GM23338 (cell line): Measurements from ENCODE around the gene MYO18B. TPM values are rescaled to one million over a fixed set of nuclear protein-coding genes. Genes with fewer than 3 reads are reported as not detected.

Experiments used
- ATAC-seq: fragments of 200-7000 bp; cut with Tn5 transposase; 3 replicates; pipeline ENCODE4 v1.9.1; 2020
- DNase-seq: peaks from one replicate; pipeline ENCODE4 v3.0.0-alpha.2; 2015; ENCODE audit warnings: low spot score
- H2AFZ ChIP-seq: fragments of 200-600 bp; sonication (generic); 2 replicates; pipeline ENCODE4 v1.8.0; 2016; ENCODE audit warnings: antibody characterized with exemption, mild to moderate bottlenecking, moderate library complexity
- H3F3A ChIP-seq: fragments of 200-600 bp; sonication (generic); replicated peaks from 2 replicates; pipeline ENCODE4 v1.8.0; 2017; ENCODE audit warnings: antibody characterized with exemption, mixed run types, low read depth
- H3K27ac ChIP-seq: fragments of 200-600 bp; sonication (generic); 2 replicates; pipeline ENCODE4 v1.6.1; 2016; ENCODE audit warnings: low read depth
- H3K27me3 ChIP-seq: fragments of 200-600 bp; sonication (generic); 2 replicates; pipeline ENCODE4 v1.8.0; 2016; ENCODE audit warnings: mild to moderate bottlenecking, mixed run types, moderate library complexity; ENCODE audit not compliant: insufficient read depth
- H3K36me3 ChIP-seq: fragments of 200-600 bp; sonication (generic); 2 replicates; pipeline ENCODE4 v1.8.0; 2016; ENCODE audit warnings: mild to moderate bottlenecking; ENCODE audit not compliant: insufficient read depth
- H3K4me1 ChIP-seq: fragments of 200-600 bp; sonication (generic); 2 replicates; pipeline ENCODE4 v1.8.0; 2016; ENCODE audit warnings: mild to moderate bottlenecking, moderate library complexity; ENCODE audit not compliant: insufficient read depth
- H3K4me2 ChIP-seq: fragments of 200-600 bp; sonication (generic); 2 replicates; pipeline ENCODE4 v1.7.1; 2017; ENCODE audit warnings: mixed run types
- H3K4me3 ChIP-seq: fragments of 200-600 bp; sonication (generic); 2 replicates; pipeline ENCODE4 v1.6.1; 2016; ENCODE audit warnings: mixed run types
- H3K79me2 ChIP-seq: fragments of 200-600 bp; sonication (generic); replicated peaks from 2 replicates; pipeline ENCODE4 v1.8.0; 2017; ENCODE audit warnings: mild to moderate bottlenecking; ENCODE audit not compliant: insufficient read depth
- H3K9me2 ChIP-seq: fragments of 200-600 bp; sonication (generic); 2 replicates; pipeline ENCODE4 v1.8.0; 2017; ENCODE audit not compliant: insufficient read depth
- H4K20me1 ChIP-seq: fragments of 200-600 bp; sonication (generic); replicated peaks from 2 replicates; pipeline ENCODE4 v1.8.0; 2017; ENCODE audit warnings: mild to moderate bottlenecking; ENCODE audit not compliant: insufficient read depth
- H3K27ac Mint-ChIP-seq: 2 replicates; pipeline ENCODE4 v1.8.0; 2020; ENCODE audit warnings: inconsistent platforms, mild to moderate bottlenecking, moderate library complexity, mixed read lengths
- H3K27me3 Mint-ChIP-seq: 3 replicates; pipeline ENCODE4 v1.8.0; 2022; ENCODE audit warnings: low read depth, mild to moderate bottlenecking, moderate library complexity, mixed read lengths, inconsistent platforms; ENCODE audit not compliant: insufficient read depth, poor library complexity
- H3K36me3 Mint-ChIP-seq: 3 replicates; pipeline ENCODE4 v1.8.0; 2021; ENCODE audit warnings: low read depth, mild to moderate bottlenecking, inconsistent platforms, moderate library complexity, mixed read lengths
- H3K4me1 Mint-ChIP-seq: 3 replicates; pipeline ENCODE4 v1.8.0; 2020; ENCODE audit warnings: mild to moderate bottlenecking, inconsistent platforms, mixed read lengths
- H3K4me3 Mint-ChIP-seq: 3 replicates; pipeline ENCODE4 v1.8.0; 2021; ENCODE audit warnings: moderate library complexity, mild to moderate bottlenecking, inconsistent platforms, mixed read lengths
- H3K9me3 Mint-ChIP-seq: 3 replicates; pipeline ENCODE4 v1.8.0; 2020; ENCODE audit warnings: moderate library complexity, mild to moderate bottlenecking, inconsistent platforms, mixed read lengths
- CREB1 ChIP-seq: fragments of 250-450 bp; sonication (Bioruptor Pico); IDR thresholded peaks from 2 replicates; pipeline ENCODE4 v1.5.0; 2020; ENCODE audit warnings: low read depth, mild to moderate bottlenecking, moderate library complexity
- JUNB ChIP-seq: IDR thresholded peaks from one replicate; pipeline ENCODE4 v1.6.1; 2016; ENCODE audit warnings: antibody characterized with exemption; ENCODE audit not compliant: unreplicated experiment
- ZNF114 ChIP-seq: fragments of 250-450 bp; sonication (Bioruptor Pico); IDR thresholded peaks from 2 replicates; pipeline ENCODE4 v1.5.0; 2020; ENCODE audit warnings: mild to moderate bottlenecking, moderate library complexity
- polyA plus RNA-seq: library from polyadenylated mRNA; unstranded; fragments of >200 nt; fragmentation: Nextera tagmentation; extraction: Ambion mirVana; gene quantifications from 2 replicates; pipeline ENCODE4 v1.2.1, GENCODE V29; 2016
- total RNA-seq: library from RNA; depleted of rRNA; stranded (reverse); fragments of >200 nt; shearing (Covaris generic); gene quantifications from 2 replicates; pipeline ENCODE4 v1.2.3, GENCODE V29; 2014
- TF ChIP-seq, protein P1 (sequence below): IDR thresholded peaks from 2 replicates; pipeline ENCODE4 v1.6.1; 2016; ENCODE audit warnings: antibody characterized with exemption
- TF ChIP-seq, protein P2 (sequence below): fragments of 250-450 bp; sonication (Bioruptor Pico); IDR thresholded peaks from 2 replicates; pipeline ENCODE4 v1.5.0; 2020; ENCODE audit warnings: mild to moderate bottlenecking, moderate library complexity
- TF ChIP-seq, protein P3 (sequence below), 2 experiments: fragments of 200-600 bp in 1 of 2; sonication (generic) in 1 of 2; conservative IDR thresholded peaks; 2 replicates each; pipeline versions ENCODE4 v1.5.1 to v1.6.1; 2016 to 2017; ENCODE audit warnings: antibody characterized with exemption in 2 of 2, low read depth in 2 of 2, mild to moderate bottlenecking in 2 of 2, moderate library complexity in 1 of 2

MYO18B gene
- total and polyA plus RNA-seq, 2 experiments from 2014 or later: 0.36 to 0.45 TPM

DNA sequence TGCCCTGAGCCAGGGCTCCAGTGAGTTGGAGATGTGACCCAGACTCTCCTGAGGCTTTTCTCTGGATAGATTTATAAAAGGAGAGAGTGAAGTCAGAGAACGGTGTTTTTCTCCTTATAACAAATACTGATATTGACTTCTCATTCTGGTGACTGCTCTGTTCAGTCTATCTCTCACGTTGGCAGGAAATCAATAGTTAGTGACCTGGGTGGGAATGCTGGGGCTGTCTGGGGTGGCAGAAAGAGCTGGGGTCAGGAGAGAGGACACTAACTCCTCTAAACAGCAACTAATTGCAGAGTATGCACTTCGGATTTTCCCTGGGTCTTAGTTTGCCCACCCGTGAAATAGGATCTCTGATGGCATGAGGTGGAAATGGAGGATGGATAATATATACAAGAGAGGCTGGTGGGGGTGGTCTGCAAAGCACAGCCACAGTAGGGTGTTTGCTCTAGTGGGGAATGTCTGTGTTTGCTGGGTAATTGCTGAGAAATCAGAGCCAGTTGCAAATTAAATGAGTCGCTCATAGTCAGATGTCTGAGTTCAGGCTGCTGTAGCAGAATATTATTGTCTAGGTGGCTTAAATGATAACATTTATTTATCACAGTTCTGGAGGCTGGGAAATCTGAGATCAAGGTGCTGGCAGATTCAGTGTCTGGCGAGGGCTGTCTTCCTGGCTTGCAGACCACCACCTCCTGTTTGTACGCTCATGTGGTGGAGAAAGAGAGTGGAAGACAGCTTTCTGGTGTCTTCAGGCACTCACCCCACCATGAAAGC lies 167.8 kb downstream of the MYO18B start:
- Histone ChIP-seq H3K36me3 (no peaks in the 10 kb centered on the region), H3K79me2 (no peaks in the 10 kb centered on the region), H2AFZ (no peak overlapping the region), H3K4me2 (no peak overlapping the region), H3K4me3 (no peak overlapping the region), H3K4me1 (peaks cover 8% of the 10 kb centered on the region; the same call in 1 of the 2 replicates), H3K9me2 (no peaks in the 10 kb centered on the region), H3K27me3 (peaks cover 13% of the 10 kb centered on the region; the same call in 1 of the 2 replicates), H3K27ac (no peak overlapping the region), H4K20me1 (no peaks in the 10 kb centered on the region), H3F3A (no peaks in the 10 kb centered on the region)
- Mint-ChIP-seq H3K27me3 (peaks cover 8% of the 10 kb centered on the region), H3K27ac (no peak overlapping the region), H3K4me3 (no peak overlapping the region), H3K9me3 (peaks cover 9% of the 10 kb centered on the region), H3K4me1 (peaks cover 14% of the 10 kb centered on the region), H3K36me3 (peaks cover 5% of the 10 kb centered on the region; the same call in 2 of the 3 replicates)
- ATAC-seq: no peak
- no peak for TF ChIP-seq CREB1 (CRISPR knock-in tag)
- no peak for DNase-seq

- Histone ChIP-seq H2AFZ (no peak overlapping the region), H3K36me3 (no peaks in the 10 kb centered on the region), H4K20me1 (no peaks in the 10 kb centered on the region), H3F3A (no peaks in the 10 kb centered on the region), H3K27me3 (peaks cover 13% of the 10 kb centered on the region; the same call in 1 of the 2 replicates), H3K4me2 (no peak overlapping the region), H3K27ac (no peak overlapping the region), H3K4me3 (no peak overlapping the region), H3K79me2 (no peaks in the 10 kb centered on the region), H3K9me2 (no peaks in the 10 kb centered on the region), H3K4me1 (peaks cover 8% of the 10 kb centered on the region; the same call in 1 of the 2 replicates)
- DNase-seq (no peak), ATAC-seq (no peak)
- Mint-ChIP-seq H3K4me1 (peaks cover 14% of the 10 kb centered on the region), H3K27ac (no peak overlapping the region), H3K27me3 (peaks cover 8% of the 10 kb centered on the region), H3K36me3 (peaks cover 3% of the 10 kb centered on the region; the same call in 1 of the 3 replicates), H3K4me3 (no peak overlapping the region), H3K9me3 (peaks cover 6% of the 10 kb centered on the region; the same call in 2 of the 3 replicates)
- TF ChIP-seq, protein P1, sequence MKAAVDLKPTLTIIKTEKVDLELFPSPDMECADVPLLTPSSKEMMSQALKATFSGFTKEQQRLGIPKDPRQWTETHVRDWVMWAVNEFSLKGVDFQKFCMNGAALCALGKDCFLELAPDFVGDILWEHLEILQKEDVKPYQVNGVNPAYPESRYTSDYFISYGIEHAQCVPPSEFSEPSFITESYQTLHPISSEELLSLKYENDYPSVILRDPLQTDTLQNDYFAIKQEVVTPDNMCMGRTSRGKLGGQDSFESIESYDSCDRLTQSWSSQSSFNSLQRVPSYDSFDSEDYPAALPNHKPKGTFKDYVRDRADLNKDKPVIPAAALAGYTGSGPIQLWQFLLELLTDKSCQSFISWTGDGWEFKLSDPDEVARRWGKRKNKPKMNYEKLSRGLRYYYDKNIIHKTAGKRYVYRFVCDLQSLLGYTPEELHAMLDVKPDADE: no peak
- TF ChIP-seq, protein P2, sequence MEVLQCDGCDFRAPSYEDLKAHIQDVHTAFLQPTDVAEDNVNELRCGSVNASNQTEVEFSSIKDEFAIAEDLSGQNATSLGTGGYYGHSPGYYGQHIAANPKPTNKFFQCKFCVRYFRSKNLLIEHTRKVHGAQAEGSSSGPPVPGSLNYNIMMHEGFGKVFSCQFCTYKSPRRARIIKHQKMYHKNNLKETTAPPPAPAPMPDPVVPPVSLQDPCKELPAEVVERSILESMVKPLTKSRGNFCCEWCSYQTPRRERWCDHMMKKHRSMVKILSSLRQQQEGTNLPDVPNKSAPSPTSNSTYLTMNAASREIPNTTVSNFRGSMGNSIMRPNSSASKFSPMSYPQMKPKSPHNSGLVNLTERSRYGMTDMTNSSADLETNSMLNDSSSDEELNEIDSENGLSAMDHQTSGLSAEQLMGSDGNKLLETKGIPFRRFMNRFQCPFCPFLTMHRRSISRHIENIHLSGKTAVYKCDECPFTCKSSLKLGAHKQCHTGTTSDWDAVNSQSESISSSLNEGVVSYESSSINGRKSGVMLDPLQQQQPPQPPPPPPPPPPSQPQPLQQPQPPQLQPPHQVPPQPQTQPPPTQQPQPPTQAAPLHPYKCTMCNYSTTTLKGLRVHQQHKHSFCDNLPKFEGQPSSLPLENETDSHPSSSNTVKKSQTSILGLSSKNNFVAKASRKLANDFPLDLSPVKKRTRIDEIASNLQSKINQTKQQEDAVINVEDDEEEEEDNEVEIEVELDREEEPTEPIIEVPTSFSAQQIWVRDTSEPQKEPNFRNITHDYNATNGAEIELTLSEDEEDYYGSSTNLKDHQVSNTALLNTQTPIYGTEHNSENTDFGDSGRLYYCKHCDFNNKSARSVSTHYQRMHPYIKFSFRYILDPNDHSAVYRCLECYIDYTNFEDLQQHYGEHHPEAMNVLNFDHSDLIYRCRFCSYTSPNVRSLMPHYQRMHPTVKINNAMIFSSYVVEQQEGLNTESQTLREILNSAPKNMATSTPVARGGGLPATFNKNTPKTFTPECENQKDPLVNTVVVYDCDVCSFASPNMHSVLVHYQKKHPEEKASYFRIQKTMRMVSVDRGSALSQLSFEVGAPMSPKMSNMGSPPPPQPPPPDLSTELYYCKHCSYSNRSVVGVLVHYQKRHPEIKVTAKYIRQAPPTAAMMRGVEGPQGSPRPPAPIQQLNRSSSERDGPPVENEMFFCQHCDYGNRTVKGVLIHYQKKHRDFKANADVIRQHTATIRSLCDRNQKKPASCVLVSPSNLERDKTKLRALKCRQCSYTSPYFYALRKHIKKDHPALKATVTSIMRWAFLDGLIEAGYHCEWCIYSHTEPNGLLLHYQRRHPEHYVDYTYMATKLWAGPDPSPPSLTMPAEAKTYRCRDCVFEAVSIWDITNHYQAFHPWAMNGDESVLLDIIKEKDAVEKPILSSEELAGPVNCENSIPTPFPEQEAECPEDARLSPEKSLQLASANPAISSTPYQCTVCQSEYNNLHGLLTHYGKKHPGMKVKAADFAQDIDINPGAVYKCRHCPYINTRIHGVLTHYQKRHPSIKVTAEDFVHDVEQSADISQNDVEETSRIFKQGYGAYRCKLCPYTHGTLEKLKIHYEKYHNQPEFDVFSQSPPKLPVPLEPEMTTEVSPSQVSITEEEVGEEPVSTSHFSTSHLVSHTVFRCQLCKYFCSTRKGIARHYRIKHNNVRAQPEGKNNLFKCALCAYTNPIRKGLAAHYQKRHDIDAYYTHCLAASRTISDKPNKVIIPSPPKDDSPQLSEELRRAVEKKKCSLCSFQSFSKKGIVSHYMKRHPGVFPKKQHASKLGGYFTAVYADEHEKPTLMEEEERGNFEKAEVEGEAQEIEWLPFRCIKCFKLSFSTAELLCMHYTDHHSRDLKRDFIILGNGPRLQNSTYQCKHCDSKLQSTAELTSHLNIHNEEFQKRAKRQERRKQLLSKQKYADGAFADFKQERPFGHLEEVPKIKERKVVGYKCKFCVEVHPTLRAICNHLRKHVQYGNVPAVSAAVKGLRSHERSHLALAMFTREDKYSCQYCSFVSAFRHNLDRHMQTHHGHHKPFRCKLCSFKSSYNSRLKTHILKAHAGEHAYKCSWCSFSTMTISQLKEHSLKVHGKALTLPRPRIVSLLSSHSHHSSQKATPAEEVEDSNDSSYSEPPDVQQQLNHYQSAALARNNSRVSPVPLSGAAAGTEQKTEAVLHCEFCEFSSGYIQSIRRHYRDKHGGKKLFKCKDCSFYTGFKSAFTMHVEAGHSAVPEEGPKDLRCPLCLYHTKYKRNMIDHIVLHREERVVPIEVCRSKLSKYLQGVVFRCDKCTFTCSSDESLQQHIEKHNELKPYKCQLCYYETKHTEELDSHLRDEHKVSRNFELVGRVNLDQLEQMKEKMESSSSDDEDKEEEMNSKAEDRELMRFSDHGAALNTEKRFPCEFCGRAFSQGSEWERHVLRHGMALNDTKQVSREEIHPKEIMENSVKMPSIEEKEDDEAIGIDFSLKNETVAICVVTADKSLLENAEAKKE (CRISPR knock-in tag): no peak
- no peak for TF ChIP-seq JUNB
- TF ChIP-seq, protein P3, sequence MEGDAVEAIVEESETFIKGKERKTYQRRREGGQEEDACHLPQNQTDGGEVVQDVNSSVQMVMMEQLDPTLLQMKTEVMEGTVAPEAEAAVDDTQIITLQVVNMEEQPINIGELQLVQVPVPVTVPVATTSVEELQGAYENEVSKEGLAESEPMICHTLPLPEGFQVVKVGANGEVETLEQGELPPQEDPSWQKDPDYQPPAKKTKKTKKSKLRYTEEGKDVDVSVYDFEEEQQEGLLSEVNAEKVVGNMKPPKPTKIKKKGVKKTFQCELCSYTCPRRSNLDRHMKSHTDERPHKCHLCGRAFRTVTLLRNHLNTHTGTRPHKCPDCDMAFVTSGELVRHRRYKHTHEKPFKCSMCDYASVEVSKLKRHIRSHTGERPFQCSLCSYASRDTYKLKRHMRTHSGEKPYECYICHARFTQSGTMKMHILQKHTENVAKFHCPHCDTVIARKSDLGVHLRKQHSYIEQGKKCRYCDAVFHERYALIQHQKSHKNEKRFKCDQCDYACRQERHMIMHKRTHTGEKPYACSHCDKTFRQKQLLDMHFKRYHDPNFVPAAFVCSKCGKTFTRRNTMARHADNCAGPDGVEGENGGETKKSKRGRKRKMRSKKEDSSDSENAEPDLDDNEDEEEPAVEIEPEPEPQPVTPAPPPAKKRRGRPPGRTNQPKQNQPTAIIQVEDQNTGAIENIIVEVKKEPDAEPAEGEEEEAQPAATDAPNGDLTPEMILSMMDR (conservative IDR thresholded peaks at IDR 0.05; ENCODE audit: low read depth in 2 of 2): no peak
- TF ChIP-seq ZNF114 (CRISPR knock-in tag): no peak
These were observed 169.4 kb downstream of the MYO18B start for GRCh38 chr22:25911243-25911972.
